GM12801 (cell line): ENCODE measurements around the gene GGCT.

ENCODE experiments used
- TF ChIP-seq, protein P1 (sequence below): IDR thresholded peaks from one replicate; pipeline ENCODE4 v1.5.1; 2011; ENCODE audit warnings: control low read depth; ENCODE audit not compliant: insufficient read length; ENCODE audit errors: extremely low read depth

Gene GGCT

DNA sequence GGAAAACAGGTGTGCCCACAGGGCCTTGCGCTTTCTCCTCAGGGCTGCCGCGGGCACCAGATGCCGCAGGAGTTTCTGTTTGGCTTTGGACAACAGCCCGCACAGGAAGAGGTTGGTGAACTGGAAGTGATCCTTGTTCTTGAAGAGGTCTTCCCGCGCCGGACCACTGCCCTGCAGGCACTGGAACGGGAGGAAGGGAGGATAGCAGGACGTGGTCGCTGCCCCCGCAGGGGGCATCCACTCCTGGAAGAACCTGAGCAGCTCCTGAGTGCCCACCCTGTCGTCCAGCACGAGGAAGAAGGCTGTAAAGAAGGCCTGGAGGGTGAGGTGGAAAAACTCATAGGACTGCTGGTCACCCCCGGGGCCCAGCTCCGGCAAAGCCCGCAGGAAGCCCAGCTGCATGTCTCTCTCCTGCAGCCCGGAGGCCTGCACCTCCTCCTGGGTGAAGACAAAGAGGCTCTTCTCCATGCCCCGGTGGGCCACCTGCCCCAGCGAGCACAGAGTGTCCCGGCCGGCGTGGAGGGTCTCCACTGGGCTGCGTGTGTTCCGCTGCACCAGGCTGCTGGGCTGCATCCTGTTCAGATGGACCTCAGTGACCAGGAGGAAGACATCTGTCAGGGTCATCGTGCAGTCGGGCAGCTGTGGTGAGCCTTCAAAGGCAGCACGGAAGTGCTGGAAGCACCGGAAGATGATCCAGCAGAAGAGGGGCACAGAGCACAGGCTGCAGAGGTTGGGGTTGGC is 52.9 kb downstream of the GGCT start:
- TF ChIP-seq, protein P1, sequence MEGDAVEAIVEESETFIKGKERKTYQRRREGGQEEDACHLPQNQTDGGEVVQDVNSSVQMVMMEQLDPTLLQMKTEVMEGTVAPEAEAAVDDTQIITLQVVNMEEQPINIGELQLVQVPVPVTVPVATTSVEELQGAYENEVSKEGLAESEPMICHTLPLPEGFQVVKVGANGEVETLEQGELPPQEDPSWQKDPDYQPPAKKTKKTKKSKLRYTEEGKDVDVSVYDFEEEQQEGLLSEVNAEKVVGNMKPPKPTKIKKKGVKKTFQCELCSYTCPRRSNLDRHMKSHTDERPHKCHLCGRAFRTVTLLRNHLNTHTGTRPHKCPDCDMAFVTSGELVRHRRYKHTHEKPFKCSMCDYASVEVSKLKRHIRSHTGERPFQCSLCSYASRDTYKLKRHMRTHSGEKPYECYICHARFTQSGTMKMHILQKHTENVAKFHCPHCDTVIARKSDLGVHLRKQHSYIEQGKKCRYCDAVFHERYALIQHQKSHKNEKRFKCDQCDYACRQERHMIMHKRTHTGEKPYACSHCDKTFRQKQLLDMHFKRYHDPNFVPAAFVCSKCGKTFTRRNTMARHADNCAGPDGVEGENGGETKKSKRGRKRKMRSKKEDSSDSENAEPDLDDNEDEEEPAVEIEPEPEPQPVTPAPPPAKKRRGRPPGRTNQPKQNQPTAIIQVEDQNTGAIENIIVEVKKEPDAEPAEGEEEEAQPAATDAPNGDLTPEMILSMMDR, result no peak

DNA sequence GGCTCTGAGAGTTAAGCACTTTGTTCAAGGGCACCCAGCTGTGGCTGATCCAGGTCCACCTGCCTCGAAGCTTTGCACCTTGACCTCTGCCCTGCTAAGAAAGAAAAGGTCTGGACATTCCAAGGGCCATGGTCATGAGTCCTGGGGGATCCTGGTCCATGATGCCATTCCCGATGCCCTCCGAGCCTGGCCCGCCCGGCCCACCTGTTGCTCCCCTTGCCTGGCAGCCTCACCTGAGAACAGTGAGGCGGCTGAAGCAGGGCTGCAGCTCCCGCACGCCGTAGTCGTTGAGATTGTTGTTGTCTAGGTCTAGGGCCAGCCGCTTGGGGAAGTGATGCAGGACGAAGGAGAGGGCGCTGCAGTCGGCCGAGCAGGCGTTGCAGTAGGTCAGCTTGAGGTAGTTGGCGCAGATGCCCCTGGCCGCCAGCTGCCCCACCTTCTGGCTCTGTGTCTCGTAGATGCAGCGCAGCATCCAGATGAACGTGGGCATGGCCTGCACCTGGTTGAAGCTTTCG is 53.6 kb downstream of the GGCT start:
- TF ChIP-seq, protein P1, result no peak

DNA sequence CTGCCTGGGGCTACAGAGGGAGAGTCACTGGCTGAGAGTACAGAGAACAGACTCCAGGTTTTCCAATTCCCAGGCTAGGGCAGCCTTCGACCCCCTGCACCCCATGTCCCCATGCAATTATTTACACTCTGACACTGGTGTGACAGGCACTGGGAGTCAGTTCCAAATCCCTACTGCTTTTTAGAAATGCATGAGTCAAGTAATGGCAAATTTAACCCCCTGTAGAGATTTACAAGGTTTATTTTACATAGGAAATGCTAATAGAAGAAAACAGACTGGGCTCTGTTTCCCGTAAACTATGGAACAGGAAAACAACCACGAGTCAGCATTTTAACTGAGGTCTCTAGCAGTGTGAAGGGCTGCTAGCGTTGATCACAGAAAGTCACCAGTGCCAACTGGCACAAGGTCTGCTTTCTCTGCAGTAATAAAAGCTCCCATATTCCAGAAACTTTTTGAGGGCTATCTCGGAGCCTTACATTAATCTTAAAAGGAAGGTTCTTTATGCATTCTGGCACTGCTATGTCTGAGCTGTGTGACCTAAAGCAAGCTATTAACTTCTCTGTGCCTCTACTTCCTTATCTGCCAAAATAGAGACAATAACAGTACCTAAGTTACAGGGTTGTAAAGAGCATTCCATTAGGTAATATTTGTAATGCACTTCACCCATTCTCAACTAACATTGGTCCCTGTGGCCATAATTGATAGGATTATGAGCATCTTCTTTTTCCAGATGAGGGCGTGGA is 54.2 kb downstream of the GGCT start:
- TF ChIP-seq, protein P1, result no peak

DNA sequence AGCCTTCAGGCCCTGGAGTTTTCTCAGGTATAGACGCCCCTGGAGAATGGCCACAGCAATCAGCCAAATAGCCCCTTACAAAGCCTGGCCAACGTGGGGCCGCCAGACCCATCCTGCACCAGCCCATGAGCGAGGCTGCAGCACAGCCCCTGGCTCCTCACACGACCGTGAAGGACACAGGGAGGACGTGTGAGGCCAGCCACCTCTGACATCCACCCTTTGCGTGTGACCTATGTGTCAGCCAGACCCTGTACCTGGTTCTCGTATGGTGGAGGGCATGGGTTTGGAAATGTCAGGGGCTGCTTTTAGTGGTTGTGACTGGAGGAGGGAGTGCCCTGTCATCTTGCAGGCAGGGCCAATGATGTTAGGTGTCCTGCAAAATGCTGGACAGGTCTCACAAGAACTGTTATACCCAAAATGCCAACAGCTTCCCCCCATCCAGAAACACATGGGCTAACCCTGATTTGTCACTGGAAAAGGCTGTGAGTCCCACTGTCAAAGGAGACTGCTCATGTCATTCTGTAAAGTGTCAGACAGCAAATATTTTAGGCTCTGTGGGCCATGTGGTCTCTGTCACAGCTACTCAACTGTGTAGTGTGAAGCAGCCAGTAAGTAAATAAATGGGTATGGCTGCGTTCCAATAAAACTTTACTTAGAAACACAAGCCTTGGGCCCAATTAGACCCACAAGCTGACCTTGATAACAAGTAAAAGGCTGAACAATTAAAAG is 56.0 kb downstream of the GGCT start:
- TF ChIP-seq, protein P1, result no peak

DNA sequence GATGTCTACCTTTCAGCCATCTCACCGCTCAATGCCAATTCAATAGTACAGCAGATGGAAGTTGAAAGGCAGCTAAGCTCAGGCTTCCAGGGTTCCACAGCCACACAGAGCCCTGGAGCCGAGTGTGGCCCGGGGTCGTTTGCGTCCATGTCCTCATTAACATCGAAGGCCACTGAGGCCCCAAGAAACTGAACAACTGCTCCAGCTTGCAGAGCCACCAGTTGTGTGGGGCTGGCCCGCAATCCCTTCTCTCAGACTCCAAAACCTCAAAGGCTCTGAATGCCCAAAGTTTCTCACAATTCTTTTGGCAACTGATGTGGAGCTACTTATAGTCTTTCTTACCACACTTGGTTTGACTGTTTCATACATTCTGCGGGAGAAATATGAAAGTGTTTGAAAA is 57.2 kb downstream of the GGCT start:
- TF ChIP-seq, protein P1, result no peak
